Hepatocyte (in vitro differentiated cells): ENCODE results near the gene KRTAP12-4. TPM values are rescaled to one million over a fixed set of nuclear protein-coding genes. Genes with fewer than 3 reads are reported as not detected.

Experiments
- DNase-seq: peaks from one replicate; pipeline ENCODE4 v3.0.0-alpha.2; 2016; ENCODE audit warnings: low spot score
- H2AFZ ChIP-seq: fragments of 200-600 bp; sonication (generic); 2 replicates; pipeline ENCODE4 v1.6.0; 2016; ENCODE audit warnings: antibody characterized with exemption, mild to moderate bottlenecking
- H3K27ac ChIP-seq: fragments of 200-600 bp; sonication (generic); 2 replicates; pipeline ENCODE4 v1.5.1; 2016; ENCODE audit warnings: mild to moderate bottlenecking
- H3K27me3 ChIP-seq: fragments of 200-600 bp; sonication (generic); 2 replicates; pipeline ENCODE4 v1.6.1; 2016
- H3K36me3 ChIP-seq: fragments of 200-600 bp; sonication (generic); replicated peaks from 2 replicates; pipeline ENCODE4 v1.5.1; 2016; ENCODE audit warnings: low read depth; ENCODE audit not compliant: insufficient read depth
- H3K4me1 ChIP-seq: fragments of 200-600 bp; sonication (generic); 2 replicates; pipeline ENCODE4 v1.5.1; 2016; ENCODE audit warnings: mild to moderate bottlenecking, moderate library complexity; ENCODE audit not compliant: insufficient read depth
- H3K4me2 ChIP-seq: fragments of 200-600 bp; sonication (generic); 2 replicates; pipeline ENCODE4 v1.6.0; 2016
- H3K4me3 ChIP-seq: fragments of 200-600 bp; sonication (generic); 2 replicates; pipeline ENCODE4 v1.5.1; 2016; ENCODE audit warnings: mild to moderate bottlenecking
- H3K79me2 ChIP-seq: fragments of 200-600 bp; sonication (generic); 2 replicates; pipeline ENCODE4 v1.6.0; 2017; ENCODE audit warnings: mild to moderate bottlenecking
- H3K9me2 ChIP-seq: fragments of 200-600 bp; sonication (generic); replicated peaks from 2 replicates; pipeline ENCODE4 v1.6.0; 2017; ENCODE audit warnings: mild to moderate bottlenecking; ENCODE audit not compliant: insufficient read depth
- H3K9me3 ChIP-seq: fragments of 200-600 bp; sonication (generic); 2 replicates; pipeline ENCODE4 v1.5.1; 2016; ENCODE audit warnings: low read depth, mild to moderate bottlenecking
- H4K20me1 ChIP-seq: fragments of 200-600 bp; sonication (generic); 2 replicates; pipeline ENCODE4 v1.6.0; 2016; ENCODE audit warnings: mild to moderate bottlenecking; ENCODE audit not compliant: insufficient read depth, poor library complexity, severe bottlenecking
- EZH2 ChIP-seq: fragments of 200-600 bp; sonication (generic); IDR thresholded peaks from 2 replicates; pipeline ENCODE4 v1.6.1; 2016; ENCODE audit warnings: antibody characterized with exemption, mild to moderate bottlenecking, borderline replicate concordance
- EZH2phosphoT487 ChIP-seq: fragments of 200-600 bp; sonication (generic); IDR thresholded peaks from one replicate; pipeline ENCODE4 v1.6.1; 2018; ENCODE audit warnings: antibody characterized with exemption, mild to moderate bottlenecking, low read depth, moderate library complexity; ENCODE audit not compliant: unreplicated experiment, severe bottlenecking
- WGBS: methylation state at CpG from one replicate; pipeline ENCODE4 v1.1.6; 2016; ENCODE audit warnings: low lambda C conversion rate; ENCODE audit errors: missing lambda C conversion rate; 5-methylcytosine and 5-hydroxymethylcytosine counted together
- polyA plus RNA-seq: library from polyadenylated mRNA; unstranded; fragments of >200 nt; fragmentation: Nextera tagmentation; extraction: Ambion mirVana; gene quantifications from 2 replicates; pipeline ENCODE4 v1.2.1, GENCODE V29; 2016
- total RNA-seq: library from RNA; depleted of rRNA; stranded (reverse); fragments of >200 nt; gene quantifications from 2 replicates; pipeline ENCODE4 v1.2.3, GENCODE V29; 2014
- TF ChIP-seq, protein P1 (sequence below): fragments of 200-600 bp; sonication (generic); IDR thresholded peaks from 2 replicates; pipeline ENCODE4 v1.5.1; 2016; ENCODE audit warnings: antibody characterized with exemption, mild to moderate bottlenecking; ENCODE audit not compliant: poor library complexity

Gene KRTAP12-4
- total and polyA plus RNA-seq, 2 experiments from 2014 or later = not detected

DNA sequence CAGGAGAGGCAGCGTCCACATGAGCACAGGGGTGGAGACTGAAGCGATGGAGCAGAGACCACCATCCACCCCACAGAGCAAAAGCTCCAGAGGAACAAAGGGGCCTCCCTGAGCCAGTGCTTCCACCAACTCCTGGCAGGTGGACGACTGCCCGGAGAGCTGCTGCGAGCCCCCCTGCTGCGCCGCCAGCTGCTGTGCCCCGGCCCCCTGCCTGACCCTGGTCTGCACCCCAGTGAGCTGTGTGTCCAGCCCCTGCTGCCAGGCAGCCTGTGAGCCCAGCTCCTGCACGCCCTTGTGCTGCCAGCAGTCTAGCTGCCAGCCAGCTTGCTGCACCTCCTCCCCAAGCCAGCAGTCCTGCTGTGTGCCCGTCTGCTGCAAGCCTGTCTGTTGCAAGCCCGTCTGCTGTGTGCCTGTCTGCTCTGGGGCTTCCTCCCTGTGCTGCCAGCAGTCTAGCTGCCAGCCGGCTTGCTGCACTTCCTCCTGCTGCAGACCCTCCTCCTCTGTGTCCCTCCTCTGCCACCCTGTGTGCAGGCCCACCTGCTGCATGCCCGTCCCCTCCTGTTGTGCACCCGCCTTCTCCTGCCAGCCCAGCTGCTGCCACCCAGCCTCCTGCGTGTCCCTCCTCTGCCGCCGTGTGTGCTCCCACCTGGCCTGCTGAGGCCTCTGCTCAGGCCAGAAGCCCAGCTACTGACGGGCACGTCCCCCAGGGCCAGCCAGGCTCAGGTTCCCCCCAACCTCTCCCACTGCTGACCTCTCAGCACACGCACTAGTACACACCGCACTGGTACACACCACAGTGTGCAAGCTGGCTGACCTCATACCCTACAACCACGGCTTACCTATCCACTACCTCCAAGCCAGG is 47.9 kb upstream of the KRTAP12-4 start:
- H4K20me1 ChIP-seq = no peaks in the 10 kb centered on the region
- no peak overlapping the region for H3K4me3 ChIP-seq
- 82% methylated on average over 15 of the region's 22 CpGs for WGBS
- H3K79me2 ChIP-seq = no peaks in the 10 kb centered on the region
- no peak overlapping the region for H2AFZ ChIP-seq
- no peak overlapping the region for H3K4me2 ChIP-seq
- no peaks in the 10 kb centered on the region for H3K9me2 ChIP-seq
- no peaks in the 10 kb centered on the region for H3K36me3 ChIP-seq
- no peak overlapping the region for H3K27ac ChIP-seq
- H3K9me3 ChIP-seq = no peaks in the 10 kb centered on the region
- TF ChIP-seq, protein P1, sequence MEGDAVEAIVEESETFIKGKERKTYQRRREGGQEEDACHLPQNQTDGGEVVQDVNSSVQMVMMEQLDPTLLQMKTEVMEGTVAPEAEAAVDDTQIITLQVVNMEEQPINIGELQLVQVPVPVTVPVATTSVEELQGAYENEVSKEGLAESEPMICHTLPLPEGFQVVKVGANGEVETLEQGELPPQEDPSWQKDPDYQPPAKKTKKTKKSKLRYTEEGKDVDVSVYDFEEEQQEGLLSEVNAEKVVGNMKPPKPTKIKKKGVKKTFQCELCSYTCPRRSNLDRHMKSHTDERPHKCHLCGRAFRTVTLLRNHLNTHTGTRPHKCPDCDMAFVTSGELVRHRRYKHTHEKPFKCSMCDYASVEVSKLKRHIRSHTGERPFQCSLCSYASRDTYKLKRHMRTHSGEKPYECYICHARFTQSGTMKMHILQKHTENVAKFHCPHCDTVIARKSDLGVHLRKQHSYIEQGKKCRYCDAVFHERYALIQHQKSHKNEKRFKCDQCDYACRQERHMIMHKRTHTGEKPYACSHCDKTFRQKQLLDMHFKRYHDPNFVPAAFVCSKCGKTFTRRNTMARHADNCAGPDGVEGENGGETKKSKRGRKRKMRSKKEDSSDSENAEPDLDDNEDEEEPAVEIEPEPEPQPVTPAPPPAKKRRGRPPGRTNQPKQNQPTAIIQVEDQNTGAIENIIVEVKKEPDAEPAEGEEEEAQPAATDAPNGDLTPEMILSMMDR = no peak
- no peak for TF ChIP-seq EZH2phosphoT487
- no peak for TF ChIP-seq EZH2
- DNase-seq = no peak
- peaks cover 66% of the 10 kb centered on the region for H3K27me3 ChIP-seq
- peaks cover 3% of the 10 kb centered on the region for H3K4me1 ChIP-seq

DNA sequence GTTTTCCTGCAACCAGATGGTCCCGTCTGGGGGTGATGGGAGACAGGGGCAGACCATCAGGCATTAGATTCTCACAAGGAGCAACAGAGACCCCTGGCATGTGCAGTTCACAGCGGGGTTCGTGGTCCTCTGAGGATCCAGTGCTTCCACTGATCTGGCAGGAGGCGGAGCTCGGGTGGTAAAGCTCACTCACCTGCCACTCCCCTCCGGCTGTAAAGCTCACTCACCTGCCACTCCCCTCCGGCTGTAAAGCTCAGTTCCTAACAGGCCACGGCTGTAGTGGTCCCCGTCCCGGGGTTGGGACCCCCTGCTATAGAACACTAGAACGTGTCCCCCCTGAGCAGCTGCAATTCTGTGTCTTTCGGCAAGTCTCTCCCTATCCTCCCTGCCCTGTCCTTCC is 47.1 kb upstream of the KRTAP12-4 start:
- Histone ChIP-seq H3K79me2 (no peaks in the 10 kb centered on the region), H3K4me1 (peaks cover 3% of the 10 kb centered on the region), H3K9me3 (no peaks in the 10 kb centered on the region), H2AFZ (no peak overlapping the region), H3K4me2 (no peak overlapping the region), H3K36me3 (no peaks in the 10 kb centered on the region), H3K4me3 (no peak overlapping the region), H4K20me1 (no peaks in the 10 kb centered on the region), H3K9me2 (no peaks in the 10 kb centered on the region), H3K27ac (no peak overlapping the region), H3K27me3 (peaks cover 58% of the 10 kb centered on the region)
- no peak for DNase-seq
- 59% methylated on average over 12 of the region's 12 CpGs for WGBS
- no peak for TF ChIP-seq EZH2phosphoT487
- TF ChIP-seq, protein P1 = no peak
- TF ChIP-seq EZH2 = no peak

DNA sequence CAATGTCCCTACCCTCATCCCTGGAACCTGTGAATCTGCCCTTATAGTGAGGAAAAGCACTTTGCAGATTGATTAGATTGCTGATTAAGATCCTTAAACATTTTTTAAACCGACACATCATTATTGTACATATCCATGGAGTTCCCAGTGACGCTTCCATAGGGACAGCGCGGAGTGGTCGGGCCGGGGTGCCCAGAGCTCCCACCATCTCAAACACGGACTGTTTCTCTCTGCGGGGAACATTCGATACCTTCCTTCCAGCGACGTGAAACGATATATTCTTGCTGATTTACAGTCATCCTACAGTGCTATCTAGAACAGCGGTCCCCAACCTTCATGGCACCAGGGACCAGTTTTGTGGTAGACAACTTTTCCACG is 46.6 kb upstream of the KRTAP12-4 start:
- Histone ChIP-seq H3K4me2 (no peak overlapping the region), H3K9me2 (no peaks in the 10 kb centered on the region), H4K20me1 (no peaks in the 10 kb centered on the region), H3K27ac (no peak overlapping the region), H3K4me3 (no peak overlapping the region), H3K4me1 (peaks cover 3% of the 10 kb centered on the region), H3K9me3 (no peaks in the 10 kb centered on the region), H3K36me3 (no peaks in the 10 kb centered on the region), H3K27me3 (peaks cover 53% of the 10 kb centered on the region), H3K79me2 (no peaks in the 10 kb centered on the region), H2AFZ (no peak overlapping the region)
- WGBS = 86% methylated on average over 14 of the region's 14 CpGs
- TF ChIP-seq, protein P1 = no peak
- TF ChIP-seq EZH2 = no peak
- DNase-seq = no peak
